A549 (cell line): ENCODE results near the gene ARHGAP42. TPM values are rescaled to one million over a fixed set of nuclear protein-coding genes. Genes with fewer than 3 reads are reported as not detected.

Experiments
- ATAC-seq, 2 experiments: fragments of 200-7000 bp in 1 of 2; fragments of >200 bp in 1 of 2; cut with Nextera tagmentation in 1 of 2; cut with Tn5 transposase in 1 of 2; 3 replicates each; pipeline versions ENCODE4 v1.8.0 to v1.9.1; 2018 to 2020; ENCODE audit warnings: mild to moderate bottlenecking in 1 of 2, moderate library complexity in 1 of 2
- CTCF ChIA-PET: fragments of 300-600 bp; sonication (Branson Sonifier 250); formaldehyde crosslinking; extraction: SDS; loops from one replicate; lab custom pipeline; 2021; ENCODE audit warnings: antibody characterized with exemption, inconsistent platforms; lab: Yijun Ruan, JAX
- POLR2A ChIA-PET: fragments of 350-600 bp; formaldehyde crosslinking; extraction: SDS; loops from one replicate; lab custom pipeline; 2021; ENCODE audit warnings: antibody characterized with exemption, inconsistent platforms; lab: Yijun Ruan, JAX
- DNase-seq, 2 experiments: peaks; one replicate each; pipeline versions ENCODE4 v3.0.0 to v3.0.0-alpha.2; 2011 to 2016; ENCODE audit warnings: low read depth in 1 of 2, low spot score in 1 of 2
- FAIRE-seq: peaks from 2 replicates; lab custom pipeline; 2011; peaks lifted over from hg19 to GRCh38; lab: Jason Lieb, UNC
- H3K27ac ChIP-seq, 2 experiments: fragments of >200 bp; sonication (Bioruptor Twin); formaldehyde crosslinking; 3 replicates each; pipeline ENCODE4 v1.5.1; 2016 to 2017
- H3K4me1 ChIP-seq: fragments of >200 bp; sonication (Bioruptor Twin); formaldehyde crosslinking; 3 replicates; pipeline ENCODE4 v1.6.1; 2016
- H3K4me2 ChIP-seq: fragments of >200 bp; sonication (Bioruptor Twin); formaldehyde crosslinking; 3 replicates; pipeline ENCODE4 v1.6.1; 2016
- H3K4me3 ChIP-seq: fragments of >200 bp; sonication (Bioruptor Twin); formaldehyde crosslinking; 3 replicates; pipeline ENCODE4 v1.5.1; 2016
- H3K9me3 ChIP-seq: fragments of >200 bp; sonication (Bioruptor Twin); formaldehyde crosslinking; 3 replicates; pipeline ENCODE4 v1.6.1; 2016
- CHD4 ChIP-seq: fragments of 200-600 bp; sonication (generic); IDR thresholded peaks from 2 replicates; pipeline ENCODE4 v1.6.1; 2016; ENCODE audit warnings: antibody characterized with exemption, mild to moderate bottlenecking, borderline replicate concordance
- CTCF ChIP-seq: fragments of >200 bp; sonication (Bioruptor Twin); formaldehyde crosslinking; IDR thresholded peaks from 3 replicates; pipeline ENCODE4 v1.5.1; 2016
- E2F6 ChIP-seq: IDR thresholded peaks from 2 replicates; pipeline ENCODE4 v1.6.1; 2012; ENCODE audit warnings: low read depth, borderline replicate concordance
- EHMT2 ChIP-seq: fragments of 200-600 bp; sonication (generic); IDR thresholded peaks from 2 replicates; pipeline ENCODE4 v1.6.1; 2016; ENCODE audit warnings: antibody characterized with exemption, low read depth, mild to moderate bottlenecking, moderate library complexity
- ESRRA ChIP-seq: fragments of 150-350 bp; IDR thresholded peaks from 2 replicates; pipeline ENCODE4 v1.6.1; 2014; ENCODE audit warnings: mild to moderate bottlenecking, low read length, borderline replicate concordance
- FOSL2 ChIP-seq, 2 experiments: fragments of 450-650 bp in 1 of 2; fragments of >200 bp in 1 of 2; sonication (Bioruptor Twin) in 1 of 2; formaldehyde crosslinking; IDR thresholded peaks; 2 replicates each; pipeline versions ENCODE4 v1.5.0 to v1.6.1; 2016 to 2020; ENCODE audit warnings: mild to moderate bottlenecking in 1 of 2, moderate library complexity in 1 of 2
- GATA3 ChIP-seq: IDR thresholded peaks from 2 replicates; pipeline ENCODE4 v1.6.1; 2012; ENCODE audit warnings: borderline replicate concordance
- HOXB5 ChIP-seq: fragments of 250-450 bp; sonication (Bioruptor Pico); IDR thresholded peaks from 2 replicates; pipeline ENCODE4 v1.5.0; 2020; ENCODE audit warnings: mild to moderate bottlenecking, moderate library complexity
- JUN ChIP-seq, 2 experiments: fragments of >200 bp; sonication (Bioruptor Twin); formaldehyde crosslinking; IDR thresholded peaks; 2 replicates in 1 of 2; 3 replicates in 1 of 2; pipeline ENCODE4 v1.6.1; 2016 to 2017
- JUNB ChIP-seq: fragments of >200 bp; sonication (Bioruptor Twin); formaldehyde crosslinking; IDR thresholded peaks from 2 replicates; pipeline ENCODE4 v1.6.1; 2016
- NR3C1 ChIP-seq: fragments of >200 bp; sonication (Bioruptor Twin); formaldehyde crosslinking; IDR thresholded peaks from 3 replicates; pipeline ENCODE4 v1.6.1; 2017
- PHF8 ChIP-seq: fragments of 200-600 bp; sonication (generic); IDR thresholded peaks from 2 replicates; pipeline ENCODE4 v1.6.1; 2016; ENCODE audit warnings: low read depth, mild to moderate bottlenecking, antibody characterized with exemption, moderate library complexity, borderline replicate concordance
- POLR2AphosphoS2 ChIP-seq: conservative IDR thresholded peaks from 2 replicates; pipeline ENCODE4 v1.6.1; 2012; ENCODE audit warnings: low read length, improper control_type of control experiment, inconsistent platforms
- RAD21 ChIP-seq, 2 experiments: fragments of >200 bp in 1 of 2; sonication (Bioruptor Twin) in 1 of 2; formaldehyde crosslinking in 1 of 2; IDR thresholded peaks in 1 of 2; conservative IDR thresholded peaks in 1 of 2; 2 replicates in 1 of 2; 3 replicates in 1 of 2; pipeline ENCODE4 v1.6.1; 2012 to 2018; ENCODE audit warnings: inconsistent platforms in 1 of 2
- TFCP2L1 ChIP-seq: fragments of 250-450 bp; sonication (Bioruptor Pico); IDR thresholded peaks from 2 replicates; pipeline ENCODE4 v1.5.0; 2021; ENCODE audit warnings: mild to moderate bottlenecking
- ZNF302 ChIP-seq: fragments of 250-450 bp; sonication (Bioruptor Pico); IDR thresholded peaks from 2 replicates; pipeline ENCODE4 v1.9.0; 2021; ENCODE audit warnings: inconsistent platforms, mild to moderate bottlenecking, moderate library complexity
- ZSCAN20 ChIP-seq: fragments of 250-450 bp; sonication (Bioruptor Pico); IDR thresholded peaks from 2 replicates; pipeline ENCODE4 v1.8.0; 2022; ENCODE audit warnings: mild to moderate bottlenecking, moderate library complexity
- WGBS: methylation state at CpG from one replicate; pipeline ENCODE4 v1.1.6; 2017; ENCODE audit errors: missing lambda C conversion rate; 5-methylcytosine and 5-hydroxymethylcytosine counted together
- polyA plus RNA-seq, 4 experiments: library from polyadenylated mRNA; depleted of rRNA in 3 of 4; stranded (reverse); fragments of >200 nt; fragmentation: RNase III in 1 of 4; extraction: RNeasy Plus Mini Kit Qiagen cat#74134 plus additional on column Dnase treatment in 1 of 4; gene quantifications; 2 replicates in 3 of 4; 3 replicates in 1 of 4; pipeline ENCODE4 v1.2.3, GENCODE V29; 2011 to 2017
- TF ChIP-seq, protein P1 (sequence below): IDR thresholded peaks from 2 replicates; pipeline ENCODE4 v1.6.1; 2012
- TF ChIP-seq, protein P2 (sequence below): fragments of 200-600 bp; sonication (generic); IDR thresholded peaks from 2 replicates; pipeline ENCODE4 v1.6.1; 2016; ENCODE audit warnings: antibody characterized with exemption, mild to moderate bottlenecking, moderate library complexity
- TF ChIP-seq, protein P3 (sequence below): fragments of 250-450 bp; sonication (Bioruptor Pico); IDR thresholded peaks from 2 replicates; pipeline ENCODE4 v1.5.0; 2021; ENCODE audit warnings: mild to moderate bottlenecking, moderate library complexity, borderline replicate concordance

Gene ARHGAP42
- polyA plus RNA-seq, 2 of the 4 experiments (the other 2 are of a cell fraction) = 5.1 to 17.0 TPM

- TF ChIP-seq PHF8 = no peak
- no peak for TF ChIP-seq FOSL2 (IDR thresholded peaks at IDR 0.05)
- TF ChIP-seq FOSL2 (CRISPR knock-in tag; IDR thresholded peaks at IDR 0.05) = peak; percentile 72
- no peak for TF ChIP-seq EHMT2
- no peak for TF ChIP-seq ESRRA
- no peak for TF ChIP-seq CTCF
- no peak for TF ChIP-seq NR3C1
- no peak for TF ChIP-seq POLR2AphosphoS2
- TF ChIP-seq, protein P1, sequence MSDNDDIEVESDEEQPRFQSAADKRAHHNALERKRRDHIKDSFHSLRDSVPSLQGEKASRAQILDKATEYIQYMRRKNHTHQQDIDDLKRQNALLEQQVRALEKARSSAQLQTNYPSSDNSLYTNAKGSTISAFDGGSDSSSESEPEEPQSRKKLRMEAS = peak; percentile 35; the same call in 1 of the 2 replicates
- TF ChIP-seq GATA3 = peak; percentile 61; the same call in 1 of the 2 replicates
Measured at GRCh38 chr11:100719809-100720221, 32.7 kb downstream of the ARHGAP42 start (continued).

DNA sequence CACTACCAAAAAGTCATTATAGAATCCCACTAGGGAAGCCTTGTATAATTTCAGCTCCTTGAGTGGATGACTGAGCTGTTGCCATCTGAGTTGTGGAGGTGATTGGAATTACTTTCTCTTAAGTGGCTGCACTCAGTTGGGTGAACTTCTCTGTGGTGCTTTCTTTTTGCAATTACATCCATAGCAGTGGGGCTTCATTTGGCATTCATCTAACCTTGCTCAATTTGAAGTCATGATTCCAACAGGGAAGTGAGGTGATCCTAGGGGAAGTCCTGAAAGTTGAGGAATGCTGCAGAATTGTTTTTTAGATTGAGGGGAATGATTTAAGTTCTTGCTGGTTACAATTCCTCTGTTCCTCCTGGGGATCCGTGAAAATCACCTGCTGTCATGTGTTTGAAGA is 39.6 kb downstream of the ARHGAP42 start:
- no peaks in the 10 kb centered on the region for H3K9me3 ChIP-seq
- CTCF ChIA-PET = no interaction called here
- no peak overlapping the region for H3K4me3 ChIP-seq
- DNase-seq = no peak
- H3K27ac ChIP-seq = no peak overlapping the region
- peaks cover 9% of the 10 kb centered on the region; the same call in 1 of the 3 replicates for H3K4me1 ChIP-seq
- WGBS = 81% methylated on average over 1 of the region's 1 CpG
- POLR2A ChIA-PET = no interaction called here
- TF ChIP-seq RAD21 (conservative IDR thresholded peaks at IDR 0.05 in 1 of 2, IDR thresholded peaks at IDR 0.05 in 1 of 2) (no peak), CTCF (no peak), E2F6 (no peak), ZNF302 (no peak), TFCP2L1 (CRISPR knock-in tag) (no peak), ZSCAN20 (CRISPR knock-in tag) (no peak), HOXB5 (CRISPR knock-in tag) (no peak), FOSL2 (IDR thresholded peaks at IDR 0.05) (no peak), FOSL2 (CRISPR knock-in tag; IDR thresholded peaks at IDR 0.05) (no peak), JUNB (no peak), CHD4 (no peak), JUN (IDR thresholded peaks at IDR 0.05) (no peak)
- TF ChIP-seq, protein P2, sequence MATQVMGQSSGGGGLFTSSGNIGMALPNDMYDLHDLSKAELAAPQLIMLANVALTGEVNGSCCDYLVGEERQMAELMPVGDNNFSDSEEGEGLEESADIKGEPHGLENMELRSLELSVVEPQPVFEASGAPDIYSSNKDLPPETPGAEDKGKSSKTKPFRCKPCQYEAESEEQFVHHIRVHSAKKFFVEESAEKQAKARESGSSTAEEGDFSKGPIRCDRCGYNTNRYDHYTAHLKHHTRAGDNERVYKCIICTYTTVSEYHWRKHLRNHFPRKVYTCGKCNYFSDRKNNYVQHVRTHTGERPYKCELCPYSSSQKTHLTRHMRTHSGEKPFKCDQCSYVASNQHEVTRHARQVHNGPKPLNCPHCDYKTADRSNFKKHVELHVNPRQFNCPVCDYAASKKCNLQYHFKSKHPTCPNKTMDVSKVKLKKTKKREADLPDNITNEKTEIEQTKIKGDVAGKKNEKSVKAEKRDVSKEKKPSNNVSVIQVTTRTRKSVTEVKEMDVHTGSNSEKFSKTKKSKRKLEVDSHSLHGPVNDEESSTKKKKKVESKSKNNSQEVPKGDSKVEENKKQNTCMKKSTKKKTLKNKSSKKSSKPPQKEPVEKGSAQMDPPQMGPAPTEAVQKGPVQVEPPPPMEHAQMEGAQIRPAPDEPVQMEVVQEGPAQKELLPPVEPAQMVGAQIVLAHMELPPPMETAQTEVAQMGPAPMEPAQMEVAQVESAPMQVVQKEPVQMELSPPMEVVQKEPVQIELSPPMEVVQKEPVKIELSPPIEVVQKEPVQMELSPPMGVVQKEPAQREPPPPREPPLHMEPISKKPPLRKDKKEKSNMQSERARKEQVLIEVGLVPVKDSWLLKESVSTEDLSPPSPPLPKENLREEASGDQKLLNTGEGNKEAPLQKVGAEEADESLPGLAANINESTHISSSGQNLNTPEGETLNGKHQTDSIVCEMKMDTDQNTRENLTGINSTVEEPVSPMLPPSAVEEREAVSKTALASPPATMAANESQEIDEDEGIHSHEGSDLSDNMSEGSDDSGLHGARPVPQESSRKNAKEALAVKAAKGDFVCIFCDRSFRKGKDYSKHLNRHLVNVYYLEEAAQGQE = no peak
- TF ChIP-seq, protein P3, sequence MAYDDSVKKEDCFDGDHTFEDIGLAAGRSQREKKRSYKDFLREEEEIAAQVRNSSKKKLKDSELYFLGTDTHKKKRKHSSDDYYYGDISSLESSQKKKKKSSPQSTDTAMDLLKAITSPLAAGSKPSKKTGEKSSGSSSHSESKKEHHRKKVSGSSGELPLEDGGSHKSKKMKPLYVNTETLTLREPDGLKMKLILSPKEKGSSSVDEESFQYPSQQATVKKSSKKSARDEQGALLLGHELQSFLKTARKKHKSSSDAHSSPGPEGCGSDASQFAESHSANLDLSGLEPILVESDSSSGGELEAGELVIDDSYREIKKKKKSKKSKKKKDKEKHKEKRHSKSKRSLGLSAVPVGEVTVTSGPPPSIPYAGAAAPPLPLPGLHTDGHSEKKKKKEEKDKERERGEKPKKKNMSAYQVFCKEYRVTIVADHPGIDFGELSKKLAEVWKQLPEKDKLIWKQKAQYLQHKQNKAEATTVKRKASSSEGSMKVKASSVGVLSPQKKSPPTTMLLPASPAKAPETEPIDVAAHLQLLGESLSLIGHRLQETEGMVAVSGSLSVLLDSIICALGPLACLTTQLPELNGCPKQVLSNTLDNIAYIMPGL (CRISPR knock-in tag) = no peak
- no peak overlapping the region for H3K4me2 ChIP-seq
- no peak for ATAC-seq
- no peak for FAIRE-seq
